Upper lobe of right lung (tissue), 1 donor: ENCODE measurements around the gene SVIL. TPM values are rescaled to one million over a fixed set of nuclear protein-coding genes. Genes with fewer than 3 reads are reported as not detected.

Experiments used
- ATAC-seq: fragments of 200-7000 bp; cut with Tn5 transposase; one replicate; pipeline ENCODE4 v1.9.1; 2020; ENCODE audit warnings: mild to moderate bottlenecking, moderate library complexity
- DNase-seq: peaks from one replicate; pipeline ENCODE4 v3.0.0-alpha.2; 2020
- H3K27ac ChIP-seq: fragments of 200-600 bp; one replicate; pipeline ENCODE4 v1.8.0; 2022
- H3K27me3 ChIP-seq: fragments of 200-600 bp; one replicate; pipeline ENCODE4 v1.8.0; 2022; ENCODE audit warnings: mild to moderate bottlenecking
- H3K36me3 ChIP-seq: fragments of 200-600 bp; one replicate; pipeline ENCODE4 v1.8.0; 2022
- H3K4me1 ChIP-seq: fragments of 200-600 bp; one replicate; pipeline ENCODE4 v1.8.0; 2022
- H3K4me3 ChIP-seq: fragments of 200-600 bp; one replicate; pipeline ENCODE4 v1.8.0; 2022; ENCODE audit warnings: mild to moderate bottlenecking
- H3K9me3 ChIP-seq: fragments of 200-600 bp; one replicate; pipeline ENCODE4 v1.8.0; 2022
- intact Hi-C: fragments of 100-400 bp; cut with DNase I; formaldehyde crosslinking; loops from one replicate; pipeline ENCODE4 v1.11.0; 2022
- total RNA-seq: library from RNA; stranded (reverse); fragmentation: NEBNext Ultra II Directional; extraction: Animal tissue kit (Norgen Biotek cat#: 25700); gene quantifications from one replicate; pipeline ENCODE4 v1.2.1, GENCODE V29; 2021
- TF ChIP-seq, protein P1 (sequence below): fragments of 200-600 bp; IDR thresholded peaks from one replicate; pipeline ENCODE4 v1.8.0; 2022; ENCODE audit warnings: antibody characterized with exemption
- donor health status: DM: no; HTN: yes; CAD: no; lungs with severe emphysema.

The SVIL gene
- total RNA-seq, 1 donor from 2014 or later, result 106 TPM

DNA sequence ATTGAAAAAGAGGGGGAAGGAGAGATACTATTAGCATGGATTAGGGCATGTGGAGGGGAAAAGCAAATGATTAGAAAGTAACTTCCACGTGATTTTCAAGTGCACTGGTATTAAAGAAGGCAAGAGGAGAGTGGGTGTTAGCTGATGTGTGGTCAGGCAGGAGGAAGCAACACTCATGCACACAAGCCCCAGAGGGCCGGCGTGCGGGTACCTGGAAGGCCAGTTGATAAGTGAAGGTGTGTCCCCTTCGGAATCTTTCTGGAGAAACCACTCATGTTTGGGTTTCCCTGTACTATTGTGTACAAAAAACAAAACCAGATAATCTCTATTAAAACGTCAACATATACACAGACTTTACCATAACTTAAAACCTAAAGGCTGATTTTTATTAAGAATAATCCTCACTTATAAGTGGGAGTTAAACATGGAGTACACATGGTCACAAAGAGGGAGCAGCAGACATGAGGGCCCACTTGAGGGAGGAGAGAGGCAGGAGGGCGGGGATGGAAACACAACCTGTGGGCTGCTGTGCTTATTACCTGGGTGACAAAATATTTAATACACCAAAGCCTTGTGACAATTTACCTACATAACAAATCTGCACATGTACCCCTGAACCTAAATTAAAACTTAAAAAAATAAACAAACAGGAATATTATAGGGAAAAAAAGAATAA, 98.9 kb downstream of the SVIL start:
- DNase-seq (peak; percentile 72), ATAC-seq (peak; percentile 76)
- Histone ChIP-seq H3K27me3 (no peaks in the 10 kb centered on the region), H3K4me1 (peaks cover 15% of the 10 kb centered on the region), H3K4me3 (peak overlapping the region; percentile 15), H3K27ac (peak overlapping the region; percentile 53), H3K9me3 (no peaks in the 10 kb centered on the region), H3K36me3 (peaks cover 3% of the 10 kb centered on the region)
- intact Hi-C loops, result no loop called here
- TF ChIP-seq, protein P1, sequence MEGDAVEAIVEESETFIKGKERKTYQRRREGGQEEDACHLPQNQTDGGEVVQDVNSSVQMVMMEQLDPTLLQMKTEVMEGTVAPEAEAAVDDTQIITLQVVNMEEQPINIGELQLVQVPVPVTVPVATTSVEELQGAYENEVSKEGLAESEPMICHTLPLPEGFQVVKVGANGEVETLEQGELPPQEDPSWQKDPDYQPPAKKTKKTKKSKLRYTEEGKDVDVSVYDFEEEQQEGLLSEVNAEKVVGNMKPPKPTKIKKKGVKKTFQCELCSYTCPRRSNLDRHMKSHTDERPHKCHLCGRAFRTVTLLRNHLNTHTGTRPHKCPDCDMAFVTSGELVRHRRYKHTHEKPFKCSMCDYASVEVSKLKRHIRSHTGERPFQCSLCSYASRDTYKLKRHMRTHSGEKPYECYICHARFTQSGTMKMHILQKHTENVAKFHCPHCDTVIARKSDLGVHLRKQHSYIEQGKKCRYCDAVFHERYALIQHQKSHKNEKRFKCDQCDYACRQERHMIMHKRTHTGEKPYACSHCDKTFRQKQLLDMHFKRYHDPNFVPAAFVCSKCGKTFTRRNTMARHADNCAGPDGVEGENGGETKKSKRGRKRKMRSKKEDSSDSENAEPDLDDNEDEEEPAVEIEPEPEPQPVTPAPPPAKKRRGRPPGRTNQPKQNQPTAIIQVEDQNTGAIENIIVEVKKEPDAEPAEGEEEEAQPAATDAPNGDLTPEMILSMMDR, result no peak

DNA sequence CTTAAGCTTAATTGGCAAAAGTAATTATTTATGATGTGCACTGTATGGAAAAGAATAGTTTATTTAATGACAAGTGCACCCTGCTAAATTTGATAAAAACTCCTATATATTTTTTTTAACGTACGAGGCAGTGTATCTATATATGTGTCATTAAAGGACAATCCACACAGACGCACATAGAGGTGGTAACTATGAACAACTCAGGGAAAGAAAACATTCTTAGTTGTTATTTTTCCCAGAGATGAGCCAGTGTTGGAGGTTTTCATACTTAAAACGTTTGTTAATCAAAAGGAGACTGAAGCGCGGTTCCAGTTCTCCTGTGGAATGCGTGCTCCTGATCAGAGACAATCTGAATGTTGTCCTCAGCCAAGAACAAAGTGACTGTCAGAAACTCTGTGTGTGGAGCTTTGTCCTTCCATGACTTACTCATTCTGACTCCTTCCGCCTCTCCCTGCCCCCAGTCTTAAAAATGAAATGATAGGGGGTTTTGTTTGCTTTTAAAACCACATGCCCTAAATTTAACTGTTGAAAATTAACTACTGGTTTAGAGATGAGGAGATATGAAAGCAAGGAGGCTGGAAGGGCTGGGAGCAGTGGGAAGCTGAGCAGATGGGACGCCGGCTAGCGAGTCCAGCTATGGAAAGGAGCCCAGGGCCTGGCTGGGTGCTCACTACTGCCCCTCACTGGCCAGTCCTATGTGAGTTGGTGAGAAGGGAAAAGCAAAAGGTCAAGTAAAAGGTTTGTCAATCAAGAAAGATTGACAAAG, 99.6 kb downstream of the SVIL start:
- Histone ChIP-seq H3K4me1 (peaks cover 15% of the 10 kb centered on the region), H3K9me3 (no peaks in the 10 kb centered on the region), H3K27ac (peak overlapping the region; percentile 53), H3K27me3 (no peaks in the 10 kb centered on the region), H3K36me3 (peaks cover 3% of the 10 kb centered on the region), H3K4me3 (peak overlapping the region; percentile 15)
- ATAC-seq, result peak; percentile 81
- TF ChIP-seq, protein P1, result peak; percentile 55
- intact Hi-C loops, result no loop called here
- peak; percentile 69 for DNase-seq

DNA sequence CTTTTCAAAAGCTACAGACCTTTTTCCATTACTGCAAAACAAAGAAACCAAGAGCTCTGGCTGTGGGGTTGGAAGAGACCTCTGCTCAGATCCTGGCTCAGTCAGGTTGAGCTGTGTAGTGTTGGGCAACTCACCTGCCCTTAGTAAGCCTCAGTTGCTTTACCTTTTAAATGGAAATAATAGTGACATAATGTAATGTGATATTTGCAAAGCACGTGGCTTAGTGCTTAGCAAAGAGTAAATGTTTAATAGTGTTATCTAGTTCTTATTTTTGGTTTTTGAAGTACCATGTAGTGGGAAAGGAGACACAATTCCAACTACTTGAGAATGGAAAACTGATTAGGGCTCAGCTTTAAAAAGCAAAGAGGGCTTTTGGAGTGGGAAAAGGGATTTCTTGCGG, 100.2 kb downstream of the SVIL start:
- DNase-seq (no peak), ATAC-seq (no peak)
- intact Hi-C loops, result no loop called here
- no peaks in the 10 kb centered on the region for H3K9me3 ChIP-seq
- no peaks in the 10 kb centered on the region for H3K27me3 ChIP-seq
- H3K36me3 ChIP-seq, result peaks cover 5% of the 10 kb centered on the region
- H3K4me3 ChIP-seq, result no peak overlapping the region
- peak overlapping the region; percentile 53 for H3K27ac ChIP-seq
- TF ChIP-seq, protein P1, result no peak
- peaks cover 15% of the 10 kb centered on the region for H3K4me1 ChIP-seq

DNA sequence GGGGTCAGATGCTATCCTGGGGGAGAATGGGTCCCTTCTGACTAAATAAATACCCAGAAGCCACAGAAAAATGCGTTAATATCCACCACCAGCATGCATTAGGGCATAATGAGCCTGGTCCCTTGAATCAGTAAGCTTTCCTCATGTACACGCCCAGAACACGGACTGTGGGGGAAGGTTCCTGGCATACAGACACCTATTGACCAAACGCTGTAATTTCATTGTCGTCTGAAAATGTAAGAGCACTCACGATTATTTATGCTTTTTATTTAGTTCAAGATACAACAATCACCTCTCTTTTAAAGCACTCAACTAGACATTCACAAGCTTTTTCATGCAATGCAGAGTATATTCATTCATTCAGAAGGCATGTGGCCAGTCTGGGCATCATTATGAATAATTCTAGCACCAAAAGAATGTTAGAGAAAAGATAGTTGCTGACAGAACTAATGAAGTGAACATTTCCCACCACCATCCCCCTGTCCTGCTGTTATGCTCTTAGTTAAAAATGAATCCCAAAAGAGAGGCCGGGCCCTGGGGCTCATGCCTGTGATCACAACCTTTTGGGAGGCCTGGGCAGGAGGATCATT, 101.0 kb downstream of the SVIL start:
- TF ChIP-seq, protein P1, result no peak
- H3K9me3 ChIP-seq, result no peaks in the 10 kb centered on the region
- DNase-seq, result no peak

DNA sequence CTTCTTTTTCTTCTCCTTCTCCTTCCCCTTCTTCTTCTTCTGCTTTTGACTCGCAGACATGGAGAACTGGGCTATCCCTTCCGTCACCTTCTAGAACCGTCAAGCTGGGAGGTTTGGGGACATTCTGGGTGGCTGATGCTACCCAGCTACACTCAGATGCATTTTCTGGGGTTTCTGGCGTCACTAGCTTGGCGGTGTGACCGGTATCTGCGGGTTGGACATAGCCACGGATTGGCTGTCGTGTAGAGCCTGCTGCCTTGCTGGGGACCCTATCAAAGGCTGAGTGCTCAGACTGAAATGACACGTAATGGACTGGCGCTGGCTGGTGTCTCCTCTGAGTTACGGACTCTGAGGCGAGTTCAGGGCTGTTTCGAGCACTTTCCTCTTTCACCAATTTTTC, 101.7 kb downstream of the SVIL start:
- ATAC-seq, result no peak
- H3K27ac ChIP-seq, result no peak overlapping the region
- peaks cover 15% of the 10 kb centered on the region for H3K4me1 ChIP-seq
- no peak overlapping the region for H3K4me3 ChIP-seq
- no peaks in the 10 kb centered on the region for H3K27me3 ChIP-seq
- peaks cover 7% of the 10 kb centered on the region for H3K36me3 ChIP-seq
- no peak for DNase-seq
- intact Hi-C loops, result no loop called here
- TF ChIP-seq, protein P1, result no peak
- no peaks in the 10 kb centered on the region for H3K9me3 ChIP-seq

More for the DNA sequence above, 101.0 kb downstream of the SVIL start:
- Histone ChIP-seq H3K4me3 (no peak overlapping the region), H3K36me3 (peaks cover 5% of the 10 kb centered on the region), H3K4me1 (peaks cover 15% of the 10 kb centered on the region), H3K27me3 (no peaks in the 10 kb centered on the region), H3K27ac (no peak overlapping the region)
- ATAC-seq, result no peak
- intact Hi-C loops, result no loop called here
